K562 (cell line): ENCODE measurements around the gene WDR86. TPM values are rescaled to one million over a fixed set of nuclear protein-coding genes. Genes with fewer than 3 reads are reported as not detected.

Experiments
- ATF3 ChIP-seq, 2 experiments: fragments of 450-650 bp in 1 of 2; sonication (generic) in 1 of 2; formaldehyde crosslinking in 1 of 2; IDR thresholded peaks in 1 of 2; conservative IDR thresholded peaks in 1 of 2; 2 replicates each; pipeline versions ENCODE4 v1.6.1 to v1.8.1; 2016 to 2023; ENCODE audit warnings: mild to moderate bottlenecking in 2 of 2, moderate library complexity in 2 of 2, inconsistent platforms in 1 of 2, missing genetic modification reagents in 1 of 2
- CCAR2 ChIP-seq: fragments of 200-400 bp; formaldehyde crosslinking; IDR thresholded peaks from 2 replicates; pipeline ENCODE4 v1.6.1; 2017; ENCODE audit warnings: mild to moderate bottlenecking, low read depth, low read length
- HLTF ChIP-seq: fragments of 450-650 bp; IDR thresholded peaks from 2 replicates; pipeline ENCODE4 v1.6.1; 2016
- HMG20B ChIP-seq: fragments of 250-450 bp; sonication (Bioruptor Pico); IDR thresholded peaks from 2 replicates; pipeline ENCODE4 v1.5.0; 2021; ENCODE audit warnings: mild to moderate bottlenecking
- HNRNPUL1 ChIP-seq: fragments of 200-400 bp; formaldehyde crosslinking; IDR thresholded peaks from 2 replicates; pipeline ENCODE4 v1.6.1; 2017; ENCODE audit warnings: low read length
- MXI1 ChIP-seq: IDR thresholded peaks from 2 replicates; pipeline ENCODE4 v1.6.1; 2011; ENCODE audit warnings: low read depth, mild to moderate bottlenecking, improper control_type of control experiment, low read length
- NCOA4 ChIP-seq: fragments of 450-650 bp; IDR thresholded peaks from 2 replicates; pipeline ENCODE4 v1.6.1; 2018; ENCODE audit warnings: mild to moderate bottlenecking; ENCODE audit not compliant: partially characterized antibody
- NEUROD1 ChIP-seq: fragments of 150-350 bp; IDR thresholded peaks from 2 replicates; pipeline ENCODE4 v1.6.1; 2014; ENCODE audit warnings: borderline replicate concordance, low read length, low read depth; ENCODE audit not compliant: partially characterized antibody
- NR1H2 ChIP-seq: sonication (generic); formaldehyde crosslinking; IDR thresholded peaks from 2 replicates; pipeline ENCODE4 v1.4.0; 2020; ENCODE audit warnings: mild to moderate bottlenecking, missing genetic modification reagents
- POLR2G ChIP-seq: fragments of 200-400 bp; formaldehyde crosslinking; IDR thresholded peaks from 2 replicates; pipeline ENCODE4 v1.6.1; 2017; ENCODE audit warnings: low read depth, mild to moderate bottlenecking, antibody characterized with exemption, low read length, moderate library complexity
- RFX5 ChIP-seq: IDR thresholded peaks from 2 replicates; pipeline ENCODE4 v1.6.1; 2011; ENCODE audit warnings: low read depth, mild to moderate bottlenecking, improper control_type of control experiment, low read length
- SMARCA5 ChIP-seq: fragments of 450-650 bp; IDR thresholded peaks from 2 replicates; pipeline ENCODE4 v1.6.1; 2016
- ZBTB33 ChIP-seq: sonication (generic); formaldehyde crosslinking; IDR thresholded peaks from 2 replicates; pipeline ENCODE4 v1.8.1; 2023; ENCODE audit warnings: mild to moderate bottlenecking, missing genetic modification reagents
- ZNF41 ChIP-seq: fragments of 250-450 bp; sonication (Bioruptor Pico); conservative IDR thresholded peaks from 2 replicates; pipeline ENCODE4 v1.4.0; 2020; ENCODE audit warnings: mild to moderate bottlenecking
- ZNF609 ChIP-seq: sonication (generic); formaldehyde crosslinking; IDR thresholded peaks from 2 replicates; pipeline ENCODE4 v1.8.1; 2023; ENCODE audit warnings: missing genetic modification reagents, mild to moderate bottlenecking, borderline replicate concordance
- ZNF780A ChIP-seq: fragments of 250-450 bp; sonication (Bioruptor Pico); IDR thresholded peaks from 2 replicates; pipeline ENCODE4 v1.5.0; 2021; ENCODE audit warnings: mild to moderate bottlenecking
- polyA plus RNA-seq, 8 experiments: library from polyadenylated mRNA; depleted of rRNA in 4 of 8; stranded (reverse) in 5 of 8; unstranded in 3 of 8; fragments of >200 nt; fragmentation: Nextera tagmentation in 2 of 8; fragmentation: Illumina TruSeq in 1 of 8; extraction: Ambion mirVana in 2 of 8; extraction: Trizol in 1 of 8; gene quantifications; 2 replicates each; pipeline versions ENCODE4 v1.2.1 to v1.2.3, GENCODE V29; 2011 to 2014; ENCODE audit warnings: inconsistent platforms in 1 of 8, missing spikeins in 1 of 8
- total RNA-seq, 7 experiments: library from RNA; depleted of rRNA in 6 of 7; stranded (reverse); fragments of >200 nt in 6 of 7; fragmentation: Illumina TruSeq in 2 of 7; extraction: Trizol in 2 of 7; gene quantifications; 2 replicates each; pipeline versions ENCODE4 v1.2.1 to v1.2.3, GENCODE V29; 2011 to 2021; ENCODE audit warnings: low replicate concordance in 1 of 7
- TF ChIP-seq, protein P1 (sequence below): fragments of 250-450 bp; sonication (Bioruptor Pico); IDR thresholded peaks from 2 replicates; pipeline ENCODE4 v1.5.0; 2022; ENCODE audit warnings: mild to moderate bottlenecking
- TF ChIP-seq, protein P2 (sequence below): sonication (generic); formaldehyde crosslinking; IDR thresholded peaks from 2 replicates; pipeline ENCODE4 v1.8.1; 2023; ENCODE audit warnings: mild to moderate bottlenecking, missing genetic modification reagents, moderate library complexity

Gene WDR86
- total and polyA plus RNA-seq, 9 of the 15 experiments (the other 6 are each of a cell fraction or from before 2014, with no cell fraction given): 0.24 TPM; not detected in 8

GRCh38 chr7:151368136-151368571 is 41.7 kb downstream of the WDR86 start (continued):
- TF ChIP-seq, protein P1, sequence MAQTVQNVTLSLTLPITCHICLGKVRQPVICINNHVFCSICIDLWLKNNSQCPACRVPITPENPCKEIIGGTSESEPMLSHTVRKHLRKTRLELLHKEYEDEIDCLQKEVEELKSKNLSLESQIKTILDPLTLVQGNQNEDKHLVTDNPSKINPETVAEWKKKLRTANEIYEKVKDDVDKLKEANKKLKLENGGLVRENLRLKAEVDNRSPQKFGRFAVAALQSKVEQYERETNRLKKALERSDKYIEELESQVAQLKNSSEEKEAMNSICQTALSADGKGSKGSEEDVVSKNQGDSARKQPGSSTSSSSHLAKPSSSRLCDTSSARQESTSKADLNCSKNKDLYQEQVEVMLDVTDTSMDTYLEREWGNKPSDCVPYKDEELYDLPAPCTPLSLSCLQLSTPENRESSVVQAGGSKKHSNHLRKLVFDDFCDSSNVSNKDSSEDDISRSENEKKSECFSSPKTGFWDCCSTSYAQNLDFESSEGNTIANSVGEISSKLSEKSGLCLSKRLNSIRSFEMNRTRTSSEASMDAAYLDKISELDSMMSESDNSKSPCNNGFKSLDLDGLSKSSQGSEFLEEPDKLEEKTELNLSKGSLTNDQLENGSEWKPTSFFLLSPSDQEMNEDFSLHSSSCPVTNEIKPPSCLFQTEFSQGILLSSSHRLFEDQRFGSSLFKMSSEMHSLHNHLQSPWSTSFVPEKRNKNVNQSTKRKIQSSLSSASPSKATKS (CRISPR knock-in tag): no peak
- TF ChIP-seq ATF3 (IDR thresholded peaks at IDR 0.05) (no peak), ATF3 (CRISPR knock-in tag; conservative IDR thresholded peaks at IDR 0.05) (no peak), ZNF780A (CRISPR knock-in tag) (no peak), NCOA4 (no peak), HLTF (no peak), HMG20B (no peak), ZBTB33 (CRISPR knock-in tag) (peak; percentile 96), HNRNPUL1 (no peak), RFX5 (no peak), MXI1 (no peak), ZNF609 (CRISPR knock-in tag) (no peak), SMARCA5 (no peak), ZNF41 (no peak), NR1H2 (no peak), CCAR2 (no peak), POLR2G (no peak), NEUROD1 (peak; percentile 52)
- TF ChIP-seq, protein P2, sequence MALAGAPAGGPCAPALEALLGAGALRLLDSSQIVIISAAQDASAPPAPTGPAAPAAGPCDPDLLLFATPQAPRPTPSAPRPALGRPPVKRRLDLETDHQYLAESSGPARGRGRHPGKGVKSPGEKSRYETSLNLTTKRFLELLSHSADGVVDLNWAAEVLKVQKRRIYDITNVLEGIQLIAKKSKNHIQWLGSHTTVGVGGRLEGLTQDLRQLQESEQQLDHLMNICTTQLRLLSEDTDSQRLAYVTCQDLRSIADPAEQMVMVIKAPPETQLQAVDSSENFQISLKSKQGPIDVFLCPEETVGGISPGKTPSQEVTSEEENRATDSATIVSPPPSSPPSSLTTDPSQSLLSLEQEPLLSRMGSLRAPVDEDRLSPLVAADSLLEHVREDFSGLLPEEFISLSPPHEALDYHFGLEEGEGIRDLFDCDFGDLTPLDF: peak; percentile 40; the same call in 1 of the 2 replicates
